ENCODE results near the gene NDOR1.

DNA sequence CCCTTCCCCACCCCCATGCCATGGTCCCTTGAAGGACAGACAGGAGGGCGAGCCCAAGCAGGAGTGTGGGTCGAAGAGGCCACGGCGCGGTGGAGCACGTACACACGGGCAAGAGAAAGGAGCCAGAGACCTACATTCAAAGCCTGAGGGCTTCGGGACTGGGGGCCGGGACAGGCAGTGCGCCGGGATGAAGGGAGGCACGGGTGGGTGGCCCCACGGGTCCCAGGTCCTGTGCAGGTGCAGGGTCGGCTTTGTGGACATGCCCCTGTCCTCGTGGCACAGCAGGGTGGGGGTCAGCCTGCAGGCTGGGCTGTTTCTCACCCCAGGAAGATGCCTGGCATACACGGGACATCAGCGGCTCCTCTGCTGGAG lies 45.5 kb upstream of the NDOR1 start:
- TF ChIP-seq POLR2AphosphoS5 (IDR thresholded peaks at IDR 0.05), result no peak
- TF ChIP-seq CTCF (IDR thresholded peaks at IDR 0.05), result no peak
- TF ChIP-seq POLR2A (IDR thresholded peaks at IDR 0.05), result no peak
- TF ChIP-seq EP300 (IDR thresholded peaks at IDR 0.05), result no peak
